NCI-H2171 (cell line): ENCODE measurements around the gene PPM1L.
"Not testable (repeated sequence)": the region's sequence is repeated elsewhere in the genome, so short reads cannot be mapped to it uniquely, and the experiment has no call there.

Experiments used
- DNase-seq: peaks from one replicate; lab custom pipeline; 2025; lab: John Stamatoyannopoulos, UW

The PPM1L gene

GRCh38 chr3:160935413-160936095 is 179.5 kb downstream of the PPM1L start:
- no peak for DNase-seq

- no peak for DNase-seq
Observed at GRCh38 chr3:160941885-160942494, 186.0 kb downstream of the PPM1L start.

GRCh38 chr3:160943996-160944395 is 188.0 kb downstream of the PPM1L start:
- DNase-seq: no peak

GRCh38 chr3:160945336-160945735 is 189.3 kb downstream of the PPM1L start:
- DNase-seq: no peak

- no peak for DNase-seq
Observed at GRCh38 chr3:160948273-160948672, 192.2 kb downstream of the PPM1L start.

GRCh38 chr3:160949460-160949859 is 193.4 kb downstream of the PPM1L start:
- DNase-seq: no peak

GRCh38 chr3:160950542-160950941 is 194.5 kb downstream of the PPM1L start:
- no peak for DNase-seq

GRCh38 chr3:160950954-160951353 is 194.9 kb downstream of the PPM1L start:
- no peak for DNase-seq

- DNase-seq: no peak
Observed at GRCh38 chr3:160951642-160952487, 195.8 kb downstream of the PPM1L start.

- peak; percentile 3 for DNase-seq
Observed at GRCh38 chr3:160953686-160954085, 197.7 kb downstream of the PPM1L start.

- no peak for DNase-seq
Observed at GRCh38 chr3:160956785-160957184, 200.8 kb downstream of the PPM1L start.

- DNase-seq: no peak
Observed at GRCh38 chr3:160960568-160960967, 204.5 kb downstream of the PPM1L start.

GRCh38 chr3:160963949-160964348 is 207.9 kb downstream of the PPM1L start:
- DNase-seq: no peak

- DNase-seq: peak; percentile 37
Observed at GRCh38 chr3:160968761-160969160, 212.7 kb downstream of the PPM1L start.

- DNase-seq: no peak
Observed at GRCh38 chr3:160973067-160973809, 217.2 kb downstream of the PPM1L start.

GRCh38 chr3:160977773-160978172 is 221.7 kb downstream of the PPM1L start:
- DNase-seq: no peak

GRCh38 chr3:160980740-160981139 is 224.7 kb downstream of the PPM1L start:
- DNase-seq: no peak

GRCh38 chr3:160981217-160981938 is 225.3 kb downstream of the PPM1L start:
- no peak for DNase-seq

GRCh38 chr3:160982491-160982890 is 226.5 kb downstream of the PPM1L start:
- no peak for DNase-seq

- DNase-seq: not testable (repeated sequence)
Observed at GRCh38 chr3:160983900-160984299, 227.9 kb downstream of the PPM1L start.

- DNase-seq: peak; percentile 28
Observed at GRCh38 chr3:160986069-160986468, 230.0 kb downstream of the PPM1L start.
